ENCODE measurements around the gene GPHA2.

Gene GPHA2

GRCh38 chr11:64888729-64889511 is 46.8 kb downstream of the GPHA2 start:
- no peak for DNase-seq

- no peak for DNase-seq
Observed at GRCh38 chr11:64888406-64888728, 47.3 kb downstream of the GPHA2 start.

GRCh38 chr11:64887757-64888405 is 47.8 kb downstream of the GPHA2 start:
- peak; percentile 73 to 88 for DNase-seq

GRCh38 chr11:64887234-64887756 is 48.4 kb downstream of the GPHA2 start:
- DNase-seq = no peak

GRCh38 chr11:64885367-64886286 is 50.1 kb downstream of the GPHA2 start:
- peak in 1 of 2 experiments; percentile 57 for DNase-seq

Data from stimulated activated CD4-positive, alpha-beta T cell treated with anti-CD3 and anti-CD28 coated beads, Interleukin-4, amount 100 ng/mL, for 4 hours (primary cell).